Mammary epithelial cell (primary cell): ENCODE results near the gene IFIT2.
"Not testable (repeated sequence)": the region's sequence is repeated elsewhere in the genome, so short reads cannot be mapped to it uniquely, and the experiment has no call there.

Source experiments
- CTCF ChIP-seq, 2 donors: IDR thresholded peaks in 1 of 2; conservative IDR thresholded peaks in 1 of 2; 2 replicates each; pipeline ENCODE4 v1.5.1; 2011 to 2012; ENCODE audit warnings: inconsistent platforms in 2 of 2, low read length in 2 of 2, mild to moderate bottlenecking in 2 of 2, control low read depth in 1 of 2, low read depth in 1 of 2; ENCODE audit not compliant: insufficient read depth in 1 of 2; ENCODE audit errors: extremely low read depth in 1 of 2
- EZH2 ChIP-seq: IDR thresholded peaks from 2 replicates; pipeline ENCODE4 v1.6.1; 2012; ENCODE audit warnings: low read length, inconsistent platforms, borderline replicate concordance

GRCh38 chr10:89284711-89285110, 17.1 kb upstream of the IFIT2 start:
- TF ChIP-seq CTCF (conservative IDR thresholded peaks at IDR 0.05 in 1 of 2, IDR thresholded peaks at IDR 0.05 in 1 of 2; ENCODE audit: extremely low read depth in 1 of 2, insufficient read depth in 1 of 2, low read depth in 1 of 2, low read length in 2 of 2); EZH2: not testable (repeated sequence)
